Kidney epithelial cell (primary cell): ENCODE results near the gene TLE1. TPM values are rescaled to one million over a fixed set of nuclear protein-coding genes. Genes with fewer than 3 reads are reported as not detected.

ENCODE experiments used
- DNase-seq: peaks from one replicate; pipeline ENCODE4 v3.0.0-alpha.2; 2010; ENCODE audit warnings: low read depth
- H3K27me3 ChIP-seq: 2 replicates; pipeline ENCODE4 v1.6.0; 2011; ENCODE audit warnings: low read length; ENCODE audit not compliant: control insufficient read depth, insufficient read depth
- H3K36me3 ChIP-seq: 2 replicates; pipeline ENCODE4 v1.5.1; 2011; ENCODE audit warnings: low read length; ENCODE audit not compliant: control insufficient read depth, insufficient read depth
- H3K4me3 ChIP-seq: 2 replicates; pipeline ENCODE4 v1.5.1; 2011; ENCODE audit warnings: low read depth, mild to moderate bottlenecking, control low read depth, low read length
- total RNA-seq: library from RNA; depleted of rRNA; stranded (reverse); fragments of >200 nt; gene quantifications from 2 replicates; pipeline ENCODE4 v1.2.3, GENCODE V29; 2015
- TF ChIP-seq, protein P1 (sequence below): IDR thresholded peaks from 2 replicates; pipeline ENCODE4 v1.5.1; 2011; ENCODE audit warnings: mild to moderate bottlenecking, moderate library complexity, low read length, control low read depth, inconsistent platforms; ENCODE audit not compliant: insufficient read depth, poor library complexity, severe bottlenecking

The TLE1 gene
- total RNA-seq, 1 donor from 2014 or later = 64.1 TPM

- TF ChIP-seq, protein P1, sequence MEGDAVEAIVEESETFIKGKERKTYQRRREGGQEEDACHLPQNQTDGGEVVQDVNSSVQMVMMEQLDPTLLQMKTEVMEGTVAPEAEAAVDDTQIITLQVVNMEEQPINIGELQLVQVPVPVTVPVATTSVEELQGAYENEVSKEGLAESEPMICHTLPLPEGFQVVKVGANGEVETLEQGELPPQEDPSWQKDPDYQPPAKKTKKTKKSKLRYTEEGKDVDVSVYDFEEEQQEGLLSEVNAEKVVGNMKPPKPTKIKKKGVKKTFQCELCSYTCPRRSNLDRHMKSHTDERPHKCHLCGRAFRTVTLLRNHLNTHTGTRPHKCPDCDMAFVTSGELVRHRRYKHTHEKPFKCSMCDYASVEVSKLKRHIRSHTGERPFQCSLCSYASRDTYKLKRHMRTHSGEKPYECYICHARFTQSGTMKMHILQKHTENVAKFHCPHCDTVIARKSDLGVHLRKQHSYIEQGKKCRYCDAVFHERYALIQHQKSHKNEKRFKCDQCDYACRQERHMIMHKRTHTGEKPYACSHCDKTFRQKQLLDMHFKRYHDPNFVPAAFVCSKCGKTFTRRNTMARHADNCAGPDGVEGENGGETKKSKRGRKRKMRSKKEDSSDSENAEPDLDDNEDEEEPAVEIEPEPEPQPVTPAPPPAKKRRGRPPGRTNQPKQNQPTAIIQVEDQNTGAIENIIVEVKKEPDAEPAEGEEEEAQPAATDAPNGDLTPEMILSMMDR = no peak
- Histone ChIP-seq H3K4me3 (no peak overlapping the region), H3K27me3 (no peaks in the 10 kb centered on the region), H3K36me3 (no peaks in the 10 kb centered on the region)
- DNase-seq = no peak
These were observed 52.1 kb downstream of the TLE1 start for GRCh38 chr9:81637276-81637675.

- DNase-seq = no peak
- Histone ChIP-seq H3K4me3 (no peak overlapping the region), H3K36me3 (no peaks in the 10 kb centered on the region), H3K27me3 (no peaks in the 10 kb centered on the region)
- TF ChIP-seq, protein P1 = no peak
These were observed 53.1 kb downstream of the TLE1 start for GRCh38 chr9:81636255-81636599.

DNA sequence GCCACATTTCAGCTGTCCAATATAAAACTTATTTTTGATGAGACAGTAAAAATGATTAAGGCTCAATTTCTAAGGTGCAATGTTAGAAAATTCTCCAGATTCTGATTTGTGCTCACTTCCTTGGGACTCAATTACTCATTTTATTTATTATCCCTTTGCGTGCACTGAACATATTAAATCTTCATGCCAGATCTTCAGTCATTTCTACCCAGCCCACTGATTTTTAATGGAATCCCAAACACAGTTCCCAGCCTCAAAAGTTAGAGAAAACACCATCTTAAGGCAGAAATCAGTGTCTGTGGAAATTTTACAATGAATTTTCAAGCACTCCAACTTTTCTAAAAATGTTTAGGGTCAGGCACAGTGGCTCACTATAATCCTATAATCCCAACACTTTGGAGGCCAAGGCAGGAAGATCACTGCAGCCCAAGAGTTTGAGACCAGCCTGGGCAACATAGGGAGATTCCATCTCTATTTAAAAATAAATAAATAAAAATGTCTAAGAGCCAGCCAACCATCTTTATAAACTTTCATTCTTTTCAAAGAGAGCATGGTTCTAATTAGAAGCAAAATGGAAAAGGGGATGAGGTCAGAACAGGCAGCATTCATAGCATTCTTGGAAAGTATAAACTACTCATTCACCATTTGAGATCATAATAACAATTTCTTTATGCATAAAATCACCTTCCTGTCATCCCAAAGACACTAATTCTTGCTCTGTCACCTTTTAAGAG, 53.7 kb downstream of the TLE1 start:
- Histone ChIP-seq H3K4me3 (no peak overlapping the region), H3K36me3 (no peaks in the 10 kb centered on the region), H3K27me3 (no peaks in the 10 kb centered on the region)
- TF ChIP-seq, protein P1 = no peak
- no peak for DNase-seq

GRCh38 chr9:81634915-81635516, 54.3 kb downstream of the TLE1 start:
- TF ChIP-seq, protein P1 = no peak
- H3K27me3 ChIP-seq = no peaks in the 10 kb centered on the region
- no peak for DNase-seq
- H3K36me3 ChIP-seq = no peaks in the 10 kb centered on the region
- H3K4me3 ChIP-seq = no peak overlapping the region

GRCh38 chr9:81633952-81634854, 55.1 kb downstream of the TLE1 start:
- DNase-seq = no peak
- TF ChIP-seq, protein P1 = no peak
- no peak overlapping the region for H3K4me3 ChIP-seq
- H3K36me3 ChIP-seq = no peaks in the 10 kb centered on the region
- H3K27me3 ChIP-seq = no peaks in the 10 kb centered on the region
